ENCODE measurements around the gene ETNK1.

Gene ETNK1

GRCh38 chr12:22598141-22598762 lies 26.7 kb upstream of the ETNK1 start:
- no peaks in the 10 kb centered on the region for H3K79me1 ChIP-seq (replicated peaks; ENCODE audit: low read length, poor library complexity, severe bottlenecking)
- no peak overlapping the region for H3K14ac ChIP-seq (ENCODE audit: low read length in 2 of 2)
- H2BK5ac ChIP-seq (ENCODE audit: low read depth, low read length, poor library complexity, severe bottlenecking), result no peak overlapping the region
- H3K23ac ChIP-seq (ENCODE audit: low read length in 2 of 2), result no peak overlapping the region
- H3K27me3 ChIP-seq (ENCODE audit: control insufficient read depth in 1 of 2, insufficient read depth in 1 of 2, low read length in 2 of 2), result no peaks in the 10 kb centered on the region
- no peak overlapping the region for H3K18ac ChIP-seq (ENCODE audit: low read depth in 1 of 2, low read length in 2 of 2)
- H2AFZ ChIP-seq (ENCODE audit: low read depth, low read length), result no peak overlapping the region
- no peak overlapping the region for H4K8ac ChIP-seq (ENCODE audit: low read length)
- no peaks in the 10 kb centered on the region for H3K9me3 ChIP-seq (ENCODE audit: control insufficient read depth, low read length)
- no peak overlapping the region for H3K4ac ChIP-seq (ENCODE audit: low read depth in 1 of 2, low read length in 2 of 2)
- peak overlapping the region; percentile 26 for H3K27ac ChIP-seq (ENCODE audit: low read length, poor library complexity, severe bottlenecking)
- H2AK5ac ChIP-seq (ENCODE audit: low read length, severe bottlenecking), result no peak overlapping the region
- H2BK15ac ChIP-seq (ENCODE audit: low read depth, poor library complexity, severe bottlenecking), result no peak overlapping the region
- WGBS, result no CpG with 5 or more reads among the region's 2 CpGs
- H4K91ac ChIP-seq (ENCODE audit: low read length), result no peak overlapping the region
- peaks cover 4% of the 10 kb centered on the region for H3K4me1 ChIP-seq (ENCODE audit: control insufficient read depth, insufficient read depth, low read depth, low read length)
- H3K4me2 ChIP-seq (ENCODE audit: low read length, poor library complexity, severe bottlenecking), result no peak overlapping the region
- no peak overlapping the region for H2BK12ac ChIP-seq (ENCODE audit: low read length in 2 of 2)
- H2BK120ac ChIP-seq (ENCODE audit: low read depth, low read length), result no peak overlapping the region
- no peaks in the 10 kb centered on the region for H3K36me3 ChIP-seq (ENCODE audit: control insufficient read depth in 1 of 2, insufficient read depth in 2 of 2, low read depth in 1 of 2, low read length in 2 of 2)
- no peak overlapping the region for H3K9ac ChIP-seq (ENCODE audit: low read length)
- H3K4me3 ChIP-seq (ENCODE audit: insufficient read depth in 1 of 2, low read depth in 1 of 2, low read length in 2 of 2), result no peak overlapping the region
- DNase-seq, result no peak

GRCh38 chr12:22598763-22599161 lies 26.2 kb upstream of the ETNK1 start:
- Histone ChIP-seq H3K4me3 (ENCODE audit: insufficient read depth in 1 of 2, low read depth in 1 of 2, low read length in 2 of 2) (no peak overlapping the region), H4K8ac (ENCODE audit: low read length) (no peak overlapping the region), H2BK12ac (ENCODE audit: low read length in 2 of 2) (no peak overlapping the region), H3K23ac (ENCODE audit: low read length in 2 of 2) (no peak overlapping the region), H3K4me1 (ENCODE audit: control insufficient read depth, insufficient read depth, low read depth, low read length) (peaks cover 4% of the 10 kb centered on the region), H3K27me3 (ENCODE audit: control insufficient read depth in 1 of 2, insufficient read depth in 1 of 2, low read length in 2 of 2) (no peaks in the 10 kb centered on the region), H3K36me3 (ENCODE audit: control insufficient read depth in 1 of 2, insufficient read depth in 2 of 2, low read depth in 1 of 2, low read length in 2 of 2) (no peaks in the 10 kb centered on the region), H3K4ac (ENCODE audit: low read depth in 1 of 2, low read length in 2 of 2) (no peak overlapping the region), H3K14ac (ENCODE audit: low read length in 2 of 2) (no peak overlapping the region), H2BK120ac (ENCODE audit: low read depth, low read length) (no peak overlapping the region), H2AFZ (ENCODE audit: low read depth, low read length) (no peak overlapping the region), H3K4me2 (ENCODE audit: low read length, poor library complexity, severe bottlenecking) (no peak overlapping the region), H3K18ac (ENCODE audit: low read depth in 1 of 2, low read length in 2 of 2) (no peak overlapping the region), H2BK15ac (ENCODE audit: low read depth, poor library complexity, severe bottlenecking) (no peak overlapping the region), H4K91ac (ENCODE audit: low read length) (no peak overlapping the region), H3K27ac (ENCODE audit: low read length, poor library complexity, severe bottlenecking) (no peak overlapping the region), H2AK5ac (ENCODE audit: low read length, severe bottlenecking) (no peak overlapping the region), H3K9me3 (ENCODE audit: control insufficient read depth, low read length) (no peaks in the 10 kb centered on the region), H2BK5ac (ENCODE audit: low read depth, low read length, poor library complexity, severe bottlenecking) (no peak overlapping the region), H3K79me1 (replicated peaks; ENCODE audit: low read length, poor library complexity, severe bottlenecking) (no peaks in the 10 kb centered on the region), H3K9ac (ENCODE audit: low read length) (no peak overlapping the region)
- no CpG with 5 or more reads among the region's 4 CpGs for WGBS
- no peak for DNase-seq

DNA sequence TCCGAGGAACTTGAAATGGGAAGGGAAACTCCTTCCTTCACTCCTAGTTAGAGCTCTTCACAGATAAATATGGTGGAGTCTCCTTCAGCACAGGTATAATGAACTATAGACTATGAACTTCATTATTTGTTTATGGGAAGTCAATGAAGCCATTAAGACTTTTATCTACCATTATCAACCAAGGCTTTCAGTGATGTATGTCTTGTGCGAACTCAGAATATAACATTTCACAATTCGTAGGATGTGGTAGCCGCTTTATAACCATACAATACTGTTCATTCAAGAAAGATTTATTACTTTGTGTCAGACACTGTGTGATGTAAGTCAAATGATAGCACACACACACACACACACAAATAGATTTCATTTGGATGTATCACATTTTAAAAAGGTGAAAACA lies 24.8 kb upstream of the ETNK1 start:
- H2BK5ac ChIP-seq (ENCODE audit: low read depth, low read length, poor library complexity, severe bottlenecking), result no peak overlapping the region
- no peak overlapping the region for H3K4ac ChIP-seq (ENCODE audit: low read depth in 1 of 2, low read length in 2 of 2)
- no peak overlapping the region for H4K91ac ChIP-seq (ENCODE audit: low read length)
- H3K36me3 ChIP-seq (ENCODE audit: control insufficient read depth in 1 of 2, insufficient read depth in 2 of 2, low read depth in 1 of 2, low read length in 2 of 2), result no peaks in the 10 kb centered on the region
- H2BK12ac ChIP-seq (ENCODE audit: low read length in 2 of 2), result no peak overlapping the region
- H2AK5ac ChIP-seq (ENCODE audit: low read length, severe bottlenecking), result no peak overlapping the region
- H3K14ac ChIP-seq (ENCODE audit: low read length in 2 of 2), result no peak overlapping the region
- H3K79me1 ChIP-seq (replicated peaks; ENCODE audit: low read length, poor library complexity, severe bottlenecking), result no peaks in the 10 kb centered on the region
- WGBS, result 100% methylated on average over 1 of the region's 4 CpGs
- H3K18ac ChIP-seq (ENCODE audit: low read depth in 1 of 2, low read length in 2 of 2), result no peak overlapping the region
- H2BK15ac ChIP-seq (ENCODE audit: low read depth, poor library complexity, severe bottlenecking), result no peak overlapping the region
- no peaks in the 10 kb centered on the region for H3K9me3 ChIP-seq (ENCODE audit: control insufficient read depth, low read length)
- no peak overlapping the region for H2BK120ac ChIP-seq (ENCODE audit: low read depth, low read length)
- H3K23ac ChIP-seq (ENCODE audit: low read length in 2 of 2), result no peak overlapping the region
- DNase-seq, result no peak
- no peak overlapping the region for H2AFZ ChIP-seq (ENCODE audit: low read depth, low read length)
- peaks cover 2% of the 10 kb centered on the region for H3K4me1 ChIP-seq (ENCODE audit: control insufficient read depth, insufficient read depth, low read depth, low read length)
- H3K27ac ChIP-seq (ENCODE audit: low read length, poor library complexity, severe bottlenecking), result no peak overlapping the region
- no peak overlapping the region for H3K9ac ChIP-seq (ENCODE audit: low read length)
- H3K27me3 ChIP-seq (ENCODE audit: control insufficient read depth in 1 of 2, insufficient read depth in 1 of 2, low read length in 2 of 2), result no peaks in the 10 kb centered on the region
- H3K4me2 ChIP-seq (ENCODE audit: low read length, poor library complexity, severe bottlenecking), result no peak overlapping the region
- H3K4me3 ChIP-seq (ENCODE audit: insufficient read depth in 1 of 2, low read depth in 1 of 2, low read length in 2 of 2), result no peak overlapping the region
- H4K8ac ChIP-seq (ENCODE audit: low read length), result no peak overlapping the region

DNA sequence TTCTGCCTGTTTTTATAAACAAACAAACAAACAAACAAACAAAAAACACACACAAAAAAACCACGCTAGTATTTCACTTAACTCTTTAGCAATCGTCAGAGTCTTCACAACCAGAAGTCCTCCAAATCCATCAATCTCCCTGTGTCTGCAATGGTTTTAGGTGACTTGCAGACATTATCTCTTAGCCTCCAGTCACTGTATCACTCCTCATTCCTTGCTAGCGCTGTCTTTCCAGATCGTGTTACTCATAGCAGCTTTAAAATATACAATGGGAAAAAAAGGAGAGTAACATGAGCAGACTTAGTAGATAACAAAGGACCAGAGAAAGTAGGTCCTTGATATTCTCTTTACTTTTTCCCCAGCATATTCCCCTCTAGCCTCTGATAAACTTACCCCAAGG lies 15.5 kb upstream of the ETNK1 start:
- H4K91ac ChIP-seq (ENCODE audit: low read length), result no peak overlapping the region
- no peak overlapping the region for H3K4me3 ChIP-seq (ENCODE audit: insufficient read depth in 1 of 2, low read depth in 1 of 2, low read length in 2 of 2)
- H3K4me2 ChIP-seq (ENCODE audit: low read length, poor library complexity, severe bottlenecking), result no peak overlapping the region
- H2BK120ac ChIP-seq (ENCODE audit: low read depth, low read length), result no peak overlapping the region
- no peaks in the 10 kb centered on the region for H3K79me1 ChIP-seq (replicated peaks; ENCODE audit: low read length, poor library complexity, severe bottlenecking)
- no peak overlapping the region for H2AFZ ChIP-seq (ENCODE audit: low read depth, low read length)
- no peak overlapping the region for H3K9ac ChIP-seq (ENCODE audit: low read length)
- no peak overlapping the region for H2BK12ac ChIP-seq (ENCODE audit: low read length in 2 of 2)
- no peak for DNase-seq
- H3K4ac ChIP-seq (ENCODE audit: low read depth in 1 of 2, low read length in 2 of 2), result no peak overlapping the region
- no peak overlapping the region for H3K14ac ChIP-seq (ENCODE audit: low read length in 2 of 2)
- no peak overlapping the region for H4K8ac ChIP-seq (ENCODE audit: low read length)
- H3K4me1 ChIP-seq (ENCODE audit: control insufficient read depth, insufficient read depth, low read depth, low read length), result no peaks in the 10 kb centered on the region
- H2BK15ac ChIP-seq (ENCODE audit: low read depth, poor library complexity, severe bottlenecking), result no peak overlapping the region
- 75% methylated on average over 2 of the region's 4 CpGs for WGBS
- H3K27ac ChIP-seq (ENCODE audit: low read length, poor library complexity, severe bottlenecking), result no peak overlapping the region
- peaks cover 6% of the 10 kb centered on the region for H3K9me3 ChIP-seq (ENCODE audit: control insufficient read depth, low read length)
- no peak overlapping the region for H2AK5ac ChIP-seq (ENCODE audit: low read length, severe bottlenecking)
- H3K18ac ChIP-seq (ENCODE audit: low read depth in 1 of 2, low read length in 2 of 2), result no peak overlapping the region
- no peak overlapping the region for H2BK5ac ChIP-seq (ENCODE audit: low read depth, low read length, poor library complexity, severe bottlenecking)
- no peak overlapping the region for H3K23ac ChIP-seq (ENCODE audit: low read length in 2 of 2)
- no peaks in the 10 kb centered on the region for H3K27me3 ChIP-seq (ENCODE audit: control insufficient read depth in 1 of 2, insufficient read depth in 1 of 2, low read length in 2 of 2)
- H3K36me3 ChIP-seq (ENCODE audit: control insufficient read depth in 1 of 2, insufficient read depth in 2 of 2, low read depth in 1 of 2, low read length in 2 of 2), result no peaks in the 10 kb centered on the region

Data from mesenchymal stem cell (in vitro differentiated cells and primary cell).